LHCN-M2 (cell line): ENCODE results near the gene ASMTL. TPM values are rescaled to one million over a fixed set of nuclear protein-coding genes. Genes with fewer than 3 reads are reported as not detected.
"Not testable (repeated sequence)": the region's sequence is repeated elsewhere in the genome, so short reads cannot be mapped to it uniquely, and the experiment has no call there.

Experiments used
- DNase-seq: peaks from one replicate; pipeline ENCODE4 v3.0.0-alpha.2; 2012; ENCODE audit warnings: low read depth
- total RNA-seq: library from RNA; depleted of rRNA; stranded (reverse); fragments of >200 nt; gene quantifications from 2 replicates; pipeline ENCODE4 v1.2.3, GENCODE V29; 2014

The ASMTL gene
- total RNA-seq, 1 experiment from 2014 or later: 11.5 TPM

- not testable (repeated sequence) for DNase-seq
Measured at GRCh38 chrX:1403867-1404266, 48.8 kb downstream of the ASMTL start.

- DNase-seq: no peak
Measured at GRCh38 chrX:1403228-1403627, 49.5 kb downstream of the ASMTL start.

GRCh38 chrX:1401611-1402430, 50.9 kb downstream of the ASMTL start:
- DNase-seq: no peak

- no peak for DNase-seq
Measured at GRCh38 chrX:1400742-1401471, 51.8 kb downstream of the ASMTL start.

- DNase-seq: no peak
Measured at GRCh38 chrX:1400049-1400448, 52.7 kb downstream of the ASMTL start.

GRCh38 chrX:1398431-1399340, 54.0 kb downstream of the ASMTL start:
- DNase-seq: no peak

GRCh38 chrX:1397441-1398270, 55.1 kb downstream of the ASMTL start:
- DNase-seq: no peak

GRCh38 chrX:1397001-1397400, 55.7 kb downstream of the ASMTL start:
- DNase-seq: no peak

GRCh38 chrX:1395646-1396216, 57.0 kb downstream of the ASMTL start:
- no peak for DNase-seq

GRCh38 chrX:1394731-1395501, 57.8 kb downstream of the ASMTL start:
- no peak for DNase-seq

GRCh38 chrX:1393871-1394615, 58.7 kb downstream of the ASMTL start:
- no peak for DNase-seq

- peak; percentile 70 for DNase-seq
Measured at GRCh38 chrX:1392376-1393068, 60.2 kb downstream of the ASMTL start.

- peak; percentile 96 for DNase-seq
Measured at GRCh38 chrX:1391707-1392375, 60.9 kb downstream of the ASMTL start, which contains the start of gene SLC25A6. SLC25A6 (minus strand) TSS chrX:1392113; CDS start chrX:1392009, 104 bp downstream.

GRCh38 chrX:1391370-1391706, 61.4 kb downstream of the ASMTL start:
- DNase-seq: no peak

GRCh38 chrX:1390621-1391369, 61.9 kb downstream of the ASMTL start:
- DNase-seq: no peak

- no peak for DNase-seq
Measured at GRCh38 chrX:1389993-1390285, 62.8 kb downstream of the ASMTL start.
